22Rv1 (cell line): ENCODE results near the gene GDF7.

Experiments used
- CTCF ChIP-seq: fragments of 450-650 bp; IDR thresholded peaks from 2 replicates; pipeline ENCODE4 v1.5.1; 2017; ENCODE audit warnings: mild to moderate bottlenecking
- ZFX ChIP-seq: fragments of 450-650 bp; IDR thresholded peaks from 2 replicates; pipeline ENCODE4 v1.6.1; 2017; ENCODE audit warnings: antibody characterized with exemption, borderline replicate concordance

DNA sequence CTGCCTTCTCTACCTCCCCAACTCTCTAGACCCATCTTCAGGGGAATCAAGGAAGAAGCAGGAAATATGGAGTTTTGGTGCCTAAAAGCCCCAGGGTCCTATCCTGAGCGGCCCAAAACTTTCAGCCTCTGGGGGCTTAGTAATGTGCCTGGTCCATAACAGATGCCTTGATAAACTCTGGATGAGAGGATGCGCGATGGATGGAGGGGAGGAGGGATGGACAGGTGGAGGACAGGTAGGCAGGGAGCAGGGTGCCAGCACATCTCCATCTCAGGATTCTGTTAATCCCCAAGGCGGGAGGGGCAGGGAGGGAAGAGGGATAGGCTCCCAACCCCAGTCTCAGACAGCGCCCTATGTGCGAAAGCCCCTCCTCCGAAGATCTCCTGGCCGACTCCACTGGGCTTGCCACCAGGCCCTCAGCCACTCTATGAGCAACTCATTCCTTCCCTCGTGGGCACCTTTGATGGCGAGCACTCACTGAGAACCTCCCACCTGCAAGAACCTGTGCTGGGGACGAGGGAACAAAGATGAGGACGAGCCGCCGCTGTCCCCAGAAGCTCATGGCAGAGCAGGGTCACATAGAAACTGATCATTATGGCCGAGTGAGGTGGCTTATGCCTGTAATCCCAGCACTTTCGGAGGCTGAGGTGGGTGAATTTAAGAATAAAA is 39.1 kb upstream of the GDF7 start:
- no peak for TF ChIP-seq CTCF
- TF ChIP-seq ZFX, result no peak
